Endothelial cell (in vitro differentiated cells): ENCODE data around the gene PRKD1. TPM values are rescaled to one million over a fixed set of nuclear protein-coding genes. Genes with fewer than 3 reads are reported as not detected.

Experiments used
- DNase-seq: peaks from one replicate; pipeline ENCODE4 v3.0.0; 2021; ENCODE audit warnings: low spot score
- H3K27ac Mint-ChIP-seq: one replicate; pipeline ENCODE4 v1.8.0; 2021; ENCODE audit warnings: mixed read lengths, inconsistent platforms; ENCODE audit not compliant: unreplicated experiment
- H3K27me3 Mint-ChIP-seq: one replicate; pipeline ENCODE4 v1.8.0; 2021; ENCODE audit warnings: mild to moderate bottlenecking, moderate library complexity, mixed read lengths, inconsistent platforms; ENCODE audit not compliant: unreplicated experiment
- H3K36me3 Mint-ChIP-seq: one replicate; pipeline ENCODE4 v1.8.0; 2021; ENCODE audit warnings: mild to moderate bottlenecking, low read depth, mixed read lengths, inconsistent platforms; ENCODE audit not compliant: unreplicated experiment
- H3K4me1 Mint-ChIP-seq: one replicate; pipeline ENCODE4 v1.8.0; 2021; ENCODE audit warnings: mild to moderate bottlenecking, mixed read lengths, inconsistent platforms; ENCODE audit not compliant: unreplicated experiment
- H3K4me3 Mint-ChIP-seq: one replicate; pipeline ENCODE4 v1.8.0; 2021; ENCODE audit warnings: mild to moderate bottlenecking, mixed read lengths, inconsistent platforms; ENCODE audit not compliant: unreplicated experiment
- H3K9me3 Mint-ChIP-seq: one replicate; pipeline ENCODE4 v1.8.0; 2021; ENCODE audit warnings: mixed read lengths, inconsistent platforms; ENCODE audit not compliant: unreplicated experiment
- total RNA-seq: library from RNA; stranded (reverse); fragmentation: NEBNext Ultra II Directional; extraction: Animal tissue kit (Norgen Biotek cat#: 25700); gene quantifications from one replicate; pipeline ENCODE4 v1.2.1, GENCODE V29; 2021; ENCODE audit not compliant: unreplicated experiment
- TF ChIP-seq, protein P1 (sequence below): fragments of 200-600 bp; sonication (generic); IDR thresholded peaks from one replicate; pipeline ENCODE4 v1.5.0; 2021; ENCODE audit warnings: antibody characterized with exemption; ENCODE audit not compliant: unreplicated experiment

Gene PRKD1
- total RNA-seq, 1 donor from 2014 or later = 9.0 TPM

DNA sequence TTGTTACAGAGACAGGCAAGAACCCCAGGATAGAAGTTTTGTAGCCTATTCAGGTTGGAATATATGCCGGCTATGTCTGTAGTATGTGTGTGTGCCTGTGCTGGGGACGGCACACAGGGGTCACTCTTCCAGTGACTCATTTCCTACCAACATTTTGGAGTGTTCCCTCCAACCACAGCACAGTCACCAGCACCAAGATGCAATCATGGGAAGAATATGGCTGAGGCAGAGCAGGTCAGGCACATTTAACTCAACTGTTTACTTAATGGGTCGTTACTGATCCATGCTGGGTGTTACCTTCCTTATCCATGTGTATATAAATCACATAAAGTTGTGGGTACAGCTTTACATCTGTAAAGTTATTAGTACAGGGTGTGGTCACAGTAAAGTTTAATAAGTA is 178.3 kb downstream of the PRKD1 start:
- Mint-ChIP-seq H3K9me3 (no peaks in the 10 kb centered on the region), H3K27me3 (no peaks in the 10 kb centered on the region)

DNA sequence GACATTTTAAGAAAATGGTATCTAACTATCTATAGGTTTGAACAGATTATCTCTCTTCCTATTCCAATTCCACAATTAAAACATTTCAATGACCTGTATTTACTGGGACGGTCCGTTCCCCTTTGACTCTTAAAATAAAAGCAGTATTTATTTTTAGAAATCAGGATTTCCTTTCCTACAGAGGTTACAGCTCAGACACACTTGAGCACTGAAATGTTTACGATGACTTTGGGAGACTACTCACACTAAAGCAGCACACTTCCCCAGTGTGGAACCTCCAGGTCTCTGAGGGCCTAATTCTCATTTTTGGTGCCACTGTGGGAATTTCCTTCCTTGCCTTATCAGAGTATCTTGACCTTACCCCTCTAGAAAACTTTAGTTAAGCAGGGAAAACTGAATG is 181.8 kb downstream of the PRKD1 start:
- Mint-ChIP-seq H3K27me3 (no peaks in the 10 kb centered on the region), H3K4me3 (no peak overlapping the region), H3K9me3 (no peaks in the 10 kb centered on the region), H3K36me3 (no peaks in the 10 kb centered on the region), H3K4me1 (peaks cover 4% of the 10 kb centered on the region), H3K27ac (no peak overlapping the region)
- DNase-seq = no peak
- TF ChIP-seq, protein P1, sequence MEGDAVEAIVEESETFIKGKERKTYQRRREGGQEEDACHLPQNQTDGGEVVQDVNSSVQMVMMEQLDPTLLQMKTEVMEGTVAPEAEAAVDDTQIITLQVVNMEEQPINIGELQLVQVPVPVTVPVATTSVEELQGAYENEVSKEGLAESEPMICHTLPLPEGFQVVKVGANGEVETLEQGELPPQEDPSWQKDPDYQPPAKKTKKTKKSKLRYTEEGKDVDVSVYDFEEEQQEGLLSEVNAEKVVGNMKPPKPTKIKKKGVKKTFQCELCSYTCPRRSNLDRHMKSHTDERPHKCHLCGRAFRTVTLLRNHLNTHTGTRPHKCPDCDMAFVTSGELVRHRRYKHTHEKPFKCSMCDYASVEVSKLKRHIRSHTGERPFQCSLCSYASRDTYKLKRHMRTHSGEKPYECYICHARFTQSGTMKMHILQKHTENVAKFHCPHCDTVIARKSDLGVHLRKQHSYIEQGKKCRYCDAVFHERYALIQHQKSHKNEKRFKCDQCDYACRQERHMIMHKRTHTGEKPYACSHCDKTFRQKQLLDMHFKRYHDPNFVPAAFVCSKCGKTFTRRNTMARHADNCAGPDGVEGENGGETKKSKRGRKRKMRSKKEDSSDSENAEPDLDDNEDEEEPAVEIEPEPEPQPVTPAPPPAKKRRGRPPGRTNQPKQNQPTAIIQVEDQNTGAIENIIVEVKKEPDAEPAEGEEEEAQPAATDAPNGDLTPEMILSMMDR = no peak

More for the DNA sequence above, 178.3 kb downstream of the PRKD1 start:
- Mint-ChIP-seq H3K27ac (no peak overlapping the region), H3K4me3 (no peak overlapping the region), H3K4me1 (peaks cover 4% of the 10 kb centered on the region), H3K36me3 (no peaks in the 10 kb centered on the region)
- no peak for DNase-seq
- TF ChIP-seq, protein P1 = no peak

DNA sequence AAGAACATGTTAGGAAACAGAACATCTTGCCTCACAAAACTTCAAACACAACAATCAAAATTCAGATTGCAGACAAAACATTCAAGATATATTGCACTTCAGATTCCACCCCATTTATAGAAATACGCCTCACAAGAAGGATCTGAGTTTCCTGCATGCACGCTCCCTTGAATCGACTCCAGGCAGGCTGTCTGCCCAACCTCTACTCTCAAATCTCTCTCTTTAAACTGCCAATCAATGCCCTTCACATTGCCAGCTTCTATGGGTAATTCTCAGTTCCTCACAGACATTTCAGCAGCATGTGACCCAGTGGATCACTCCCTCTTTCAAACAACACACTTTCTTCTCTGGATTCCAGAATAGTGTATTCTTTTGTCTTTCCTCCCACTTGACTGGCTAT is 184.1 kb downstream of the PRKD1 start:
- DNase-seq = no peak
- Mint-ChIP-seq H3K27me3 (no peaks in the 10 kb centered on the region), H3K27ac (no peak overlapping the region), H3K4me1 (peaks cover 4% of the 10 kb centered on the region), H3K4me3 (no peak overlapping the region), H3K36me3 (no peaks in the 10 kb centered on the region), H3K9me3 (no peaks in the 10 kb centered on the region)
- TF ChIP-seq, protein P1 = no peak

GRCh38 chr14:29741909-29742401 is 185.7 kb downstream of the PRKD1 start:
- Mint-ChIP-seq H3K4me1 (peaks cover 4% of the 10 kb centered on the region), H3K9me3 (no peaks in the 10 kb centered on the region), H3K27ac (no peak overlapping the region), H3K27me3 (no peaks in the 10 kb centered on the region), H3K36me3 (no peaks in the 10 kb centered on the region), H3K4me3 (no peak overlapping the region)
- DNase-seq = no peak
- TF ChIP-seq, protein P1 = no peak

GRCh38 chr14:29740491-29740890 is 187.2 kb downstream of the PRKD1 start:
- no peaks in the 10 kb centered on the region for H3K27me3 Mint-ChIP-seq
- TF ChIP-seq, protein P1 = no peak
- no peaks in the 10 kb centered on the region for H3K9me3 Mint-ChIP-seq
- H3K27ac Mint-ChIP-seq = no peak overlapping the region
- no peak for DNase-seq
- H3K4me3 Mint-ChIP-seq = no peak overlapping the region
- H3K4me1 Mint-ChIP-seq = no peaks in the 10 kb centered on the region
- no peaks in the 10 kb centered on the region for H3K36me3 Mint-ChIP-seq
